ENCODE measurements around the gene RGL1. TPM values are rescaled to one million over a fixed set of nuclear protein-coding genes. Genes with fewer than 3 reads are reported as not detected.
A peak's percentile ranks its signal among the peaks of the same experiment; 100 is the strongest.

RGL1 gene
- total RNA-seq, 1 donor from 2014 or later, result 20.9 TPM

- no peaks in the 10 kb centered on the region for H3K27me3 Mint-ChIP-seq (ENCODE audit: low read depth)
- peaks cover 1% of the 10 kb centered on the region for H3K36me3 Mint-ChIP-seq (ENCODE audit: low read depth)
- no peak for DNase-seq (ENCODE audit: low spot score)
- H3K4me1 Mint-ChIP-seq (ENCODE audit: low read depth), result peaks cover 83% of the 10 kb centered on the region
- H3K4me3 Mint-ChIP-seq (ENCODE audit: unreplicated experiment), result no peak overlapping the region
- no peaks in the 10 kb centered on the region for H3K9me3 Mint-ChIP-seq (ENCODE audit: low read depth)
- no peak for TF ChIP-seq CTCF (IDR thresholded peaks at IDR 0.05)
- H3K27ac Mint-ChIP-seq (ENCODE audit: unreplicated experiment), result peak overlapping the region; percentile 90
These were observed 9.3 kb downstream of the RGL1 start for GRCh38 chr1:183814121-183814681.

- Mint-ChIP-seq H3K9me3 (ENCODE audit: low read depth) (no peaks in the 10 kb centered on the region), H3K27ac (ENCODE audit: unreplicated experiment) (no peak overlapping the region), H3K36me3 (ENCODE audit: low read depth) (no peaks in the 10 kb centered on the region), H3K27me3 (ENCODE audit: low read depth) (no peaks in the 10 kb centered on the region), H3K4me3 (ENCODE audit: unreplicated experiment) (no peak overlapping the region), H3K4me1 (ENCODE audit: low read depth) (peaks cover 71% of the 10 kb centered on the region)
- no peak for TF ChIP-seq CTCF (IDR thresholded peaks at IDR 0.05)
- DNase-seq (ENCODE audit: low spot score), result no peak
These were observed 11.2 kb downstream of the RGL1 start for GRCh38 chr1:183816110-183816509.

GRCh38 chr1:183817576-183818288 is 12.8 kb downstream of the RGL1 start:
- H3K27ac Mint-ChIP-seq (ENCODE audit: unreplicated experiment), result peak overlapping the region; percentile 89
- H3K4me1 Mint-ChIP-seq (ENCODE audit: low read depth), result peaks cover 74% of the 10 kb centered on the region
- no peaks in the 10 kb centered on the region for H3K9me3 Mint-ChIP-seq (ENCODE audit: low read depth)
- DNase-seq (ENCODE audit: low spot score), result no peak
- H3K4me3 Mint-ChIP-seq (ENCODE audit: unreplicated experiment), result peak overlapping the region; percentile 37
- H3K27me3 Mint-ChIP-seq (ENCODE audit: low read depth), result no peaks in the 10 kb centered on the region
- TF ChIP-seq CTCF (IDR thresholded peaks at IDR 0.05), result no peak
- H3K36me3 Mint-ChIP-seq (ENCODE audit: low read depth), result no peaks in the 10 kb centered on the region

- H3K4me3 Mint-ChIP-seq (ENCODE audit: unreplicated experiment), result no peak overlapping the region
- no peaks in the 10 kb centered on the region for H3K27me3 Mint-ChIP-seq (ENCODE audit: low read depth)
- no peaks in the 10 kb centered on the region for H3K36me3 Mint-ChIP-seq (ENCODE audit: low read depth)
- no peak for DNase-seq (ENCODE audit: low spot score)
- H3K9me3 Mint-ChIP-seq (ENCODE audit: low read depth), result no peaks in the 10 kb centered on the region
- H3K4me1 Mint-ChIP-seq (ENCODE audit: low read depth), result peaks cover 67% of the 10 kb centered on the region
- H3K27ac Mint-ChIP-seq (ENCODE audit: unreplicated experiment), result no peak overlapping the region
- no peak for TF ChIP-seq CTCF (IDR thresholded peaks at IDR 0.05)
These were observed 14.1 kb downstream of the RGL1 start for GRCh38 chr1:183819059-183819458.

GRCh38 chr1:183821309-183821888 is 16.5 kb downstream of the RGL1 start:
- TF ChIP-seq CTCF (IDR thresholded peaks at IDR 0.05), result no peak
- Mint-ChIP-seq H3K27ac (ENCODE audit: unreplicated experiment) (peak overlapping the region; percentile 78), H3K4me1 (ENCODE audit: low read depth) (peaks cover 74% of the 10 kb centered on the region), H3K36me3 (ENCODE audit: low read depth) (no peaks in the 10 kb centered on the region), H3K9me3 (ENCODE audit: low read depth) (no peaks in the 10 kb centered on the region), H3K4me3 (ENCODE audit: unreplicated experiment) (no peak overlapping the region), H3K27me3 (ENCODE audit: low read depth) (no peaks in the 10 kb centered on the region)
- DNase-seq (ENCODE audit: low spot score), result no peak

All from chondrocyte (in vitro differentiated cells).